ENCODE data around the gene AGXT. TPM values are rescaled to one million over a fixed set of nuclear protein-coding genes. Genes with fewer than 3 reads are reported as not detected.

The AGXT gene
- not detected in 2 replicates for total RNA-seq

GRCh38 chr2:240868286-240869108 lies at the start of gene AGXT:
Gene AGXT (plus strand): TSS chr2:240868824. CDS start chr2:240868866, 42 bp downstream.

GRCh38 chr2:240819858-240820606 lies 48.6 kb upstream of the AGXT start, which contains the start of gene KIF1A:
Gene KIF1A (minus strand): TSS chr2:240820219. CDS start chr2:240797752, 22,467 bp downstream.

GRCh38 chr2:240895656-240896388 lies 27.2 kb downstream of the AGXT start, which contains the start of gene MAB21L4:
Gene MAB21L4 (minus strand): TSS chr2:240896156. CDS start chr2:240895997, 159 bp downstream.

GRCh38 chr2:240906141-240906910 lies 37.7 kb downstream of the AGXT start, which contains the start of gene CROCC2:
Gene CROCC2 (plus strand): TSS chr2:240906336. CDS start chr2:240906514, 178 bp downstream.

Other genes starting within 250 kb of the AGXT start
- 0.60 and 0.82 TPM in 2 replicates for gene GPR35, start 243.3 kb upstream of the AGXT start, total RNA-seq
- not detected in 2 replicates for gene AQP12B, start 185.9 kb upstream of the AGXT start, total RNA-seq
- not detected in 2 replicates for gene AQP12A, start 177.0 kb upstream of the AGXT start, total RNA-seq
- gene KIF1A, start 48.6 kb upstream of the AGXT start, total RNA-seq = under 0.01 TPM in 1 of 2 replicates, not detected in the other
- not detected in 2 replicates for gene MAB21L4, start 27.3 kb downstream of the AGXT start, total RNA-seq
- gene CROCC2, start 37.5 kb downstream of the AGXT start, total RNA-seq = not detected in 2 replicates
- gene SNED1, start 129.8 kb downstream of the AGXT start, total RNA-seq = 17.0 and 27.7 TPM in 2 replicates
- gene MTERF4, start 233.5 kb downstream of the AGXT start, total RNA-seq = 17.3 and 17.4 TPM in 2 replicates